Ovary (tissue), 3 donors: ENCODE data around the gene PSME4.

ENCODE experiments used
- CTCF ChIP-seq, 3 donors: fragments of 450-650 bp in 2 of 3; fragments of 200-600 bp in 1 of 3; IDR thresholded peaks; one replicate each; pipeline versions ENCODE4 v1.5.1 to v1.8.0; 2016 to 2022; ENCODE audit warnings: antibody characterized with exemption in 3 of 3, mild to moderate bottlenecking in 1 of 3
- POLR2A ChIP-seq: fragments of 450-650 bp; IDR thresholded peaks from one replicate; pipeline ENCODE4 v1.6.1; 2017; ENCODE audit warnings: antibody characterized with exemption, mild to moderate bottlenecking, moderate library complexity
- donor health status: DM: no; HTN: no; CAD: no.

GRCh38 chr2:53840580-53840979 lies 130.2 kb downstream of the PSME4 start:
- TF ChIP-seq CTCF (IDR thresholded peaks at IDR 0.05) (no peak), POLR2A (no peak)
